WI38 (cell line): Measurements from ENCODE around the gene SLC25A15.
"Not testable (repeated sequence)": the region's sequence is repeated elsewhere in the genome, so short reads cannot be mapped to it uniquely, and the experiment has no call there.

ENCODE experiments used
- H3K4me3 ChIP-seq: 2 replicates; pipeline ENCODE4 v1.5.1; 2011; ENCODE audit warnings: low read depth, mild to moderate bottlenecking, control low read depth, low read length
- CTCF ChIP-seq: IDR thresholded peaks from 2 replicates; pipeline ENCODE4 v1.5.1; 2012; ENCODE audit warnings: low read depth, mild to moderate bottlenecking, control low read depth, low read length

SLC25A15 gene

DNA sequence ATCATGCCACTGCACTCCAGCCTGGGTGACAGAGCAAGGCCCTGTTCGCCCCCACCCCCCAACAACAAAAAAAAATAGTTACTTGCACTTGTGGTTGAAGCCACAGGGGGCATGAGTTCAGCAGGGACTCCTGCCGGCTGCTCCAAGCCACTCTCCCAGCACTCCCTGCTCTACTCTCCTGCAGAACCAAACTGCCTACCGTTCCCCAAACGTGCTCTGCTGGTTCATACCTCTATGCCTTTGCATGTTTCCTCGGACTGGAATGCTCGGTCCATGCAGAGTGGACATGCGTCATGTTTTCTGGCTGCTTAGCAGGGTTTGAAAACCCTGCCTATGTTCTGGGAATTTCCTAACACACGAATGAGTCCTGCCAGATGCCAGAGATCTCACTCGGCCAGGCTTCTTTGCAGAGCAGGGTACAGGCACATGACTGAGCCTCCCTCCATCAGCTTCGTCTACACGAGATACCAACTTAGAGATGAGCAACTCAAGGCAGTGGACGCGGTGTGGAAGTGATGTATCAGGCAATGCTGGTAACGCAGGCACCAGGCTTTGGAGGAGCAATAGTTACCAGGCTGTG is 8.5 kb upstream of the SLC25A15 start:
- H3K4me3 ChIP-seq: no peak overlapping the region
- no peak for TF ChIP-seq CTCF

DNA sequence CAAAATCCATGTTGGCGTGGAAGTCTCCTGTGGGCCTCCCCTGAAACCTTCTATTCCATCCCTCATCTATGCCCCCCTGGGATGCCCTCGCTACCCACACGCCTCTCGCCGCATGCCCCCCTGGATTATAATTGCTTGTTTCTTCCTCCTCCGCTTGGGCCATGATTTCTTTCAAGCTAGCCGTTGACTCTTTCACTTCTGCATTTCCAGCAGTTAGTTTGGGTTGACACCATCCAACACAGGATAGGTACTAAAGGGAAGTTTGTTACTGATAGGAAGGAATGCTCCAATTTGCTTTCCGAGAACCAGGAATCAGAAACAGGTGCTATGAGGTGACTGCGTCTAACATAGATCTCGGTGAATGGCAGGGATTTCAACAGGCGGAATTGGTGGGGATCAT is 7.7 kb upstream of the SLC25A15 start:
- no peak overlapping the region for H3K4me3 ChIP-seq
- TF ChIP-seq CTCF: no peak

DNA sequence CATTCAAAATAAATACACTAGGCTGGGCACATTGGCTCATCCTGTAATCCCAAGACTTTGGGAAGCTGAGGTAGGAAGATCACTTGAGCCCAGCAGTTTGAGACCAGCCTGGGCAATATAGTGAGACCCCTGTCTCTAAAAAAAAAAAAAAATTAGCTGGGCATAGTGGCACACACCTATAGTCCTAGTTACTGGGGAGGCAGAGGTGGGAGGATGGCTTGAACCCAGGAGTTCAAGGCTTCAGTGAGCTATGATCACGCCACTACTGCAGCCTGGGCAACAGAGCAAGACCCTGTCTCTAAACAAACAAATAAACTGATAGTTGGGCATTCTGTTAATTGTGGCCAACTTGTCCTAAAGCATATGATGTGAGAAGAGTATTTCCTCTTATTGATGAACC is 6.4 kb upstream of the SLC25A15 start:
- not testable (repeated sequence) for H3K4me3 ChIP-seq

DNA sequence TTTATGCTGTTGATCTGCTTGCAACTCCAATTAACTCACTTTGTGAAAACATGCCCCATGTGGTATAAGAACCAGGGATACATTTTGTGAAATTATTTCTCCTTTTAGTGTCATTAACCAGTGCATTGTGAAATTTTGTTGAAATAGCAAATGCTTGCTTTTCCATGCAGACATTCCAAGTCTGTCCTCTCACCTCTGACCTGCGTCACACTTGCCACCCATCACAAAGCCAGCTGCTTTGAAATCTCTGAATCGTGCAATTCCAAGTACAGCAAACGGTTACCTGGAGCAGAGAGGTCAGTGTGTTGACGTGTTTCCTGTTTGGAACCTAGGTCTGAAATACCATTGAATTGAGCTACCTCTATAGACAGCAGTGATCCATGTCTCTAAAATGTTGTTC is 4.9 kb upstream of the SLC25A15 start:
- no peak overlapping the region for H3K4me3 ChIP-seq
- no peak for TF ChIP-seq CTCF

GRCh38 chr13:40786568-40786996 is 2.8 kb upstream of the SLC25A15 start:
- H3K4me3 ChIP-seq: no peak overlapping the region
- TF ChIP-seq CTCF: no peak

GRCh38 chr13:40787062-40787461 is 2.3 kb upstream of the SLC25A15 start:
- H3K4me3 ChIP-seq: no peak overlapping the region
- no peak for TF ChIP-seq CTCF

DNA sequence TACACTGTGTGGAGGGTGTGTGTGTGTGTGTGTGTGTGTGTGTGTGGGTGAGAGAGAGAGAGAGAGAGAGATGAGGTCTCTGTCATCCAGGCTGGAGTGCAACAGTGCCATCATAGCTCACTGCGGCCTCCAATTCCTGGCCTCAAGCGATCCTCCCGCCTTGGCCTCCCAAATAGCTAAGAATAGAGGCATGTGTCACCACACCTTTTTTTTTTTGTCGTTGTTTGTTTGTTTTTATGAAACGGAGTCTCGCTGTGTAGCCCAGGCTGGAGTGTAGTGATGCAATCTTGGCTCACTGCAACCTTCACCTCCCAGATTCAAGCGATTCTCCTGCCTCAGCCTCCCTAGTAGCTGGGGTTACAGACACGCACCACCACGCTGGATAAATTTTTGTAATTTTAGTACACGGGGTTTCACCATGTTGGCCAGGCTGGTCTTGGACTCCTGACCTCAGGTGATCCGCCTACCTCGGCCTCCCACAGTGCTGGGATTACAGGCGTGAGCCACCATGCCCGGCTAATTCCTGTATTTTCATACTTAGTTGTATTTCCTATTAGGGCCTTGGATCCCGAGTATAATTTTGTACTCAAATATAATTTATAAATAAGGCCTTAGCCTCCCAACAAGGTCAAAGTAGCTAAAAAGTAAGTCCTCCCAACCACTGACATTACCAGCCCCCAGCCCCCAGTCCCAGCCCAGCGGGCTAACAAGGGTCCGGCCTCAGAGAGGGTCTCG is 704 bp upstream of the SLC25A15 start:
- H3K4me3 ChIP-seq: peak overlapping the region; percentile 69

DNA sequence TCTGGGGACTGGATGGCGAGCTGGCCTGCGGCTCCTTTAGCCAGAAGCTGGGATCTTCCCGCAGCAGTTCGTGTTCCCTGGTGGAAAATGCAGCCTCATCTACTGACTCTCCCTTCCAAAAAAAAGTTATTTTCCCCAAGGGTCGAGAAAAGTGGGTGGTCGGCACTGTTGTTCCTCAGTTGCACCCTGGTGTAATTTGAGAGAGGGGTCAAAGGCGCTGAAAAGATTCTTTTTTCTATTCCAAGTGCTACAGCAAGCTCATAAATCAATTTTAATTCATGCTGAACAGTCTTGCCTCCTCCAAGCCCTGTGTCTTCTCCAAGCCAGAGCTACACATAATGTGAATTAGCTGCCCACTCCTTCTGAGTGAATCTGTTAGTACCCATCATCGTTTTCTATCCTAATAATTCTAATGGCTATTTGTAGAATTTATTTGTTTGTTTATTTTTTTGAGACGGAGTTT is 774 bp downstream of the SLC25A15 start:
- H3K4me3 ChIP-seq: peak overlapping the region; percentile 69
- TF ChIP-seq CTCF: no peak
